ENCODE results near the gene TRIM40.

Gene TRIM40

DNA sequence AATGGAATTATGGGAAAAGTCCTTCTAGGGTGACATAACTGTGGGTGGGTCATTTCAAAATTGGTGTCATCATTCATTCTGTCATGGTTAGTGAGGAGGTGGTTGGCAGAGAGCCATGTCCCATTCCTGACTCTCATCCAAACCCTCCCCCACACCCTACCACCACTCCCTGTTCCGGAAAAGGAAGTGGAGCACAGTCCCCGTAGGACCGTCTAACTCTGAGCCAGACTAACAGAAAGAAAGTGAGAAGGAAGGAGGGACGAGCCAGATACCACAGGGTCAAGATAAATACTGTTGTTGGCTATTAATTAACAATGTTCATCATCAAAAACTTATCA is 20.3 kb downstream of the TRIM40 start:
- H3K27ac ChIP-seq, result no peak overlapping the region
- TF ChIP-seq ZFX (IDR thresholded peaks at IDR 0.05; ENCODE audit: borderline replicate concordance), result no peak
- TF ChIP-seq, protein P1, sequence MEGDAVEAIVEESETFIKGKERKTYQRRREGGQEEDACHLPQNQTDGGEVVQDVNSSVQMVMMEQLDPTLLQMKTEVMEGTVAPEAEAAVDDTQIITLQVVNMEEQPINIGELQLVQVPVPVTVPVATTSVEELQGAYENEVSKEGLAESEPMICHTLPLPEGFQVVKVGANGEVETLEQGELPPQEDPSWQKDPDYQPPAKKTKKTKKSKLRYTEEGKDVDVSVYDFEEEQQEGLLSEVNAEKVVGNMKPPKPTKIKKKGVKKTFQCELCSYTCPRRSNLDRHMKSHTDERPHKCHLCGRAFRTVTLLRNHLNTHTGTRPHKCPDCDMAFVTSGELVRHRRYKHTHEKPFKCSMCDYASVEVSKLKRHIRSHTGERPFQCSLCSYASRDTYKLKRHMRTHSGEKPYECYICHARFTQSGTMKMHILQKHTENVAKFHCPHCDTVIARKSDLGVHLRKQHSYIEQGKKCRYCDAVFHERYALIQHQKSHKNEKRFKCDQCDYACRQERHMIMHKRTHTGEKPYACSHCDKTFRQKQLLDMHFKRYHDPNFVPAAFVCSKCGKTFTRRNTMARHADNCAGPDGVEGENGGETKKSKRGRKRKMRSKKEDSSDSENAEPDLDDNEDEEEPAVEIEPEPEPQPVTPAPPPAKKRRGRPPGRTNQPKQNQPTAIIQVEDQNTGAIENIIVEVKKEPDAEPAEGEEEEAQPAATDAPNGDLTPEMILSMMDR (IDR thresholded peaks at IDR 0.05), result no peak

DNA sequence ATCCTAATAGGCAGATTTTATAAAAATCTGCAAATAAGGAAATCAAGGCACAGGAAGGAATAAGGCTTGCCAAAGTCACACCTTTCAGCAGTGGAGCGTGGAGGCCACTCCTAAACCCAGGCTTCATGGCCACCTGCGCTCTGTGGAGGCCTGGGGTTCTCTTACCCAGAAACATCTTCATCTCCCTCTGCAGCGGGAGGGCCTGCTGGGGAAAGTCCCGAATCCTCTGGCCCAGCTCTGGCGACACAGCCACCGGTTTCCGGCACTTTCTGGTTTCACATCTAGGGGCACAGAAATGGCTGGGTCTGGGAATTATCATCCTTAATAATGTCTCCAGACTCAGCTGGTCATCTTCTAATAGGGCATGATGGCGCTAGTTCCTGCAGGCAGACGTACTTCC is 20.8 kb downstream of the TRIM40 start:
- no peak overlapping the region for H3K27ac ChIP-seq
- TF ChIP-seq ZFX (IDR thresholded peaks at IDR 0.05; ENCODE audit: borderline replicate concordance), result no peak
- TF ChIP-seq, protein P1 (IDR thresholded peaks at IDR 0.05), result no peak

DNA sequence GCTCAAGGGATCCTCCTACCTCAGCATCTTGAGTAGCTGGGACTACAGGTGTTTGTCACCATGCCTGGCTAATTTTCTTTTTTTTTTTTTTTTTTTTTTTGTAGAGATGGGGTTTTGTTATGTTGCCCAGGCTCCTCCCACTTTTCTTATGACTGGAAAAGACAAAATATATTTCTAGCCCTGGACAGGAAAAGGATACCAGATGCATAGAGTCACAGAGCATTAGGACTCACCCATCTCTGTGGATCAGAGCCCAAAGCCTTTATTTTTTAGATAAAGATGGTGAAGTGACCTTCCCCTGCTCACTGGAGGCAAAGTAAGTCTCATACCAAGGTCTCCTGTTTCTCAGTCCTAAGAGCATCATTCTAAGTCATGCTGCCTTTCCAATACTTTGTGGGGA is 21.6 kb downstream of the TRIM40 start:
- no peak for TF ChIP-seq ZFX (IDR thresholded peaks at IDR 0.05; ENCODE audit: borderline replicate concordance)
- H3K27ac ChIP-seq, result no peak overlapping the region

DNA sequence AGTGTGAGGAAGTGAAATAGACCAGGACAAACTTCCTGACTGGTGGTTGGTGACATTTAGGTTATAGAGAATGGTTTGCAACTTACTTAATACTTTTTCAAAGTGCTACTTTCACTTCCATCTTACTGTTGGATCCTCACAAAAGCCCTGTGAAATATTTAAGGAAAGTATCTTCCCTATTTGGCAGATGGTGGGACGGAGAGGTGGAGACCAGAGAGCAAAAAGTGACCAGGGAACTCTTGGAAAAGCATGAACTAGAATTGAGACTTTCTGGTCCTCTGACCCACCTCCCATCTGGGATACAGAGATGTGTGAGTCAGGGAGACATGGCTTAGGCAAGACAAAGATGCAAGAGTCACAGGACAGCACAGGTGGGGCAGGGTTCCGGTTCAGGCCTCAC is 22.1 kb downstream of the TRIM40 start:
- TF ChIP-seq, protein P1 (IDR thresholded peaks at IDR 0.05), result no peak
- no peak for TF ChIP-seq ZFX (IDR thresholded peaks at IDR 0.05; ENCODE audit: borderline replicate concordance)
- H3K27ac ChIP-seq, result no peak overlapping the region

DNA sequence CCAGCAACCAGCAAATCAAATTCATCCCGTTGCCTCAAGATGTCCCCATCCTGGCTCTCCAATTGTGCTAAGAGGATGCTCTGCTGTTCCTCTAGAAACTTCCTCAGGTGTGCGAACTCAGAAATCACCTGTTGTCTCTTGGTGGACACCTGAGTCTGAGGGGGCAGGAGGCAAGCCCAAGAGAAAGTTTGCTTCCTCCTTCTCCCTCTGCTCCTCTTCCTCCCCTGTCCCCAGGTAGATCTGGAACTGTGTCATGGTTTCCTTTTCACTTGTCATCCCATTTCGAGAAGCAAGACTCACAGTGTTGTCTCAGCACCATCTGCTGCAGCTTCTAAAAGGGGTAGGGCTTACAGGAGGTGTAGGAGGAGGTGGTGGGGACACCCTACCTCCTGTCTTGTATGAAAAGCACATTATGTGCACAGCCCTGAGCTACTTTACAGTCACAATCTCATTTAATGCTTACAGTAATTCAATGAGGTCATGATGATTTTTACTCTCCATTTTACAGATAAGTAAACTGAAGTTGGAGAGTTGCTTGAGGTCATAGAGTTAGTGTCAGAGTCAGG is 22.6 kb downstream of the TRIM40 start:
- no peak overlapping the region for H3K27ac ChIP-seq
- TF ChIP-seq, protein P1 (IDR thresholded peaks at IDR 0.05), result no peak
- TF ChIP-seq ZFX (IDR thresholded peaks at IDR 0.05; ENCODE audit: borderline replicate concordance), result no peak

DNA sequence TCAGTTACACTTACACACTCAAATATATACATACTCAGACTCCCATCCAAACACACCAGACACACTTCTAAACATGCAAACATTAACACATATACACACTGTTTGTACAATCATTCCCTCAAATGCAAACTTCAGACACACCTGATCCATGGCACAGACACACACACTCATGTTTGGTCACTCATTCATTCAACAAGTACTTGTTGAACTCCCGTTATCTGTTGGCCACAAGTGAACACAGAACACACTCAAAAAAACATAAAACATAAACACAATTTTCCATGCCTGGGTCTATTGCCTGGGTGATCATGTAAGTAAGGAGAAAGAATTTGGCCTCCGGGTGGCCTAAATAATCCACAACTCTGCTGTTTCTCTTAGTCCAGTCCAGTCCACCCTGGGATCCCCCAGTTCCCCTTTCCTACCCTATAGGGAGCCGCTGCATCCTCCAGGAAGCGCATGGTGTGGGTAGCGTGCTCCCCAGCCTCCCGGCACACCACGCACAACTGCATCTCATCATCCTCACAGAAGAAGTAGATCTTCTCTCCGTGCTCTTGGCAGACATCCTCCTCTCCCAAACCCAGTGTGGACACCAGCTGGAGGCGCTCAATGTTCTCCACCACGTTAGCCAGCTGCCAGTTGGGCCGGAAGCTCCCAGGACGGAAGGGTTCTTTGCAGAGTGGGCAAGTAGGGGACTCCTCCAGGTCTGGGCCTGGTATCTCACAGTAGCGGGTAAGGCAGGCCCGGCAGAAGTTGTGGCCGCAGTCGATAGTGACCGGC is 24.3 kb downstream of the TRIM40 start:
- no peak for TF ChIP-seq ZFX (IDR thresholded peaks at IDR 0.05; ENCODE audit: borderline replicate concordance)
- TF ChIP-seq, protein P1 (IDR thresholded peaks at IDR 0.05), result no peak
- H3K27ac ChIP-seq, result no peak overlapping the region

DNA sequence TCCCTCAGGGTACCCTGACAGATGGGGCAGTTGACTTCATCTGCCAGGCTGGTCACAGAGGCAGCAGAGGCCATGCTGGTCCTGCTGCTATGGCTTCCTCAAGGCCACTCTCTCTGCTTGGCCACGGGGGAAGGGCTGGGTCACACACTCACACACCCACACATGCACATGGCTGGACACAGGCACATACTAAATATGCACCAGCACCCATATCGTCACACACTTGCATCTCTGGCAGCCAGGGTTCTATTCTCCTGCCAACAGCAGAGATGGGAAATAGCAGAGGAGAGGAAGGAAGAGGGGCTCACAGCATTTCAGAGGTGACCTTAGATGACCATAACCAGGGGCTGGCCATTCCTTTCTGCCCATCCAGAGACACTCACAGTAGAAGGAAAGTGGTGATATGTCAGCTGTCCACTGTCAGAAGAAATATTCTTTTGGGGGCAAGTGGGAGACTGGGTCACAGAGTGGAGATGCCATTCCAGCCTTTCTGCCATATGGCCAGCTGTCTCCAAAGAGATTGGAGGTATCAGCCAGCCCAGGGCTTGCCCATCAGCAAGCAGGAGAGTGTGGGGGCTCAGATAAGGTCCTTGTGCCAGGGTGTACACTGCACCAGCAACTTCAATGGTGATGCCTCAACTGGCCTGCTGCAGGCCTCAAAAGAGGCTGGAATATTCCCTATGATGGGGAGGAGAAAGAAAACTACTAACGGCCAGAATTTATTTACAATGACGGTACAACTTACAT is 25.0 kb downstream of the TRIM40 start, which contains the start of gene TRIM10:
Gene TRIM10, minus strand, starts transcription at position 427 of the 747 bp plus-strand sequence. Its CDS starts 353 bp downstream, at position 74.
- TF ChIP-seq ZFX (IDR thresholded peaks at IDR 0.05; ENCODE audit: borderline replicate concordance), result no peak
- TF ChIP-seq, protein P1 (IDR thresholded peaks at IDR 0.05), result no peak
- H3K27ac ChIP-seq, result no peak within 1 kb of the TSS
